ENCODE measurements around the gene MPDU1.
A peak's percentile ranks its signal among the peaks of the same experiment; 100 is the strongest.
"Not testable (repeated sequence)": the region's sequence is repeated elsewhere in the genome, so short reads cannot be mapped to it uniquely, and the experiment has no call there.

MPDU1 gene

DNA sequence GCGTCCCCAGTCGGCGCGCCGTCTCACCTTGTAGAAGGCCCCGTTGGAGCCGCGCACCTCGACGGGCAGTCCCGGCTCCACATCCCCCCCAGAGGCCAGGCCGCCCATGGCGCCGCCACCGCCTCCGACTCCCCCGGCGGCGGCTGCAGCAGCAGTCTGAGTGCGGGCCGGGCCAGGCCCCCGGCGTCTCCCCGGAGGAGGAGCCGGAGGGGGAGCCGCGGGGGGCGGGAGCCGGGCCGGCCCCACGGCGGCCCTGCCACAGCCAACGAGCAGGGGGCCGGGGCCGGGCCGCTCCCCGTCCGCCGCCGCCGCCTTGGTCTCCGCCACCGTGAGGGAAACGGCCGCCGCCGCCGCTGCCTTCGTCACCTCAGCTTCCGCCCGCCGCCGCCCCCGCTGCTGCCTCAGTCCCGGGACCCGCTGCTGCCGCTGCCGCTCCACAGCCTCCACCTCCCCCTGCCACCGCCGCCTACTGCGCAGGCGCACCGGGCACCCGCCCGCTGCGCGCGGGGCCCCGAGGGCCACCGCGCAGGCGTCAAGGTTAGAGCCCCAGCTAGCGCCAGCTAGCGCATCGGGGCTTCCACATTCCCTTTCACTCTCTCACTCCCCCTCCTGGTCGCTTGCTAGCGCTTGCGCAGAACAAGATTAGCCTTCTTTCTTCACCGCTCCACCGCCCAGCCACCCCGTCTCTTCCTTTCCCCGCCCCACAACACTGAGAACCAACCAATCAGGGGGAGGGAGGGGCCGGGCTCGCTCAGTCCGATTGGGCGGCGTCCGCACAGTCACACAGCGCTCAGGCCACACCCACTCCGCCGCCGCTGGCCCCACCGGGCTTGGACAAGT lies 31.0 kb downstream of the MPDU1 start, which contains the start of gene FXR2:
Gene FXR2 (minus strand): TSS at position 473 of the 840 bp plus-strand sequence. CDS start 365 bp downstream, at position 108.
- DNase-seq (ENCODE audit: low spot score): peak; percentile 99

GRCh38 chr17:7615265-7615747 lies 31.7 kb downstream of the MPDU1 start:
- no peak for DNase-seq (ENCODE audit: low spot score)

GRCh38 chr17:7618608-7619007 lies 35.0 kb downstream of the MPDU1 start:
- no peak for DNase-seq (ENCODE audit: low spot score)

- no peak for DNase-seq (ENCODE audit: low spot score)
Measured at GRCh38 chr17:7620835-7621234, 37.2 kb downstream of the MPDU1 start.

GRCh38 chr17:7623661-7624060 lies 40.0 kb downstream of the MPDU1 start:
- no peak for DNase-seq (ENCODE audit: low spot score)

DNA sequence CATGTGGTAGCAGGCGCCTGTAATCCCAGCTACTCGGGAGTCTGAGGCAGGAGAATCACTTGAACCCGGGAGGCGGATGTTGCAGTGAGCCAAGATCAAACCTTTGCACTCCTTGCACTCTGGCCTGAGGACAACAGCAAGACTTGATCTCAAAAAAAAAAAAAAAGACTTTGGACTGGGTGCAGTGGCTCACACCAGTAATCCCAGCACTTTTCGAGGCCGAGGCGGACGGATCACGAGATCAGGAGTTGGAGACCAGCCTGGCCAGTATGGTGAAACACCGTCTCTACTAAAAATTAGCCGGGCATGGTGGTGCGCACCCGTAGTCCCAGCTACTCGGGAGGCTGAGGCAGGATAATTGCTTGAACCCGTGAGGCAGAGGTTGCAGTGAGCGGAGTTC lies 42.1 kb downstream of the MPDU1 start:
- DNase-seq (ENCODE audit: low spot score): not testable (repeated sequence)

DNA sequence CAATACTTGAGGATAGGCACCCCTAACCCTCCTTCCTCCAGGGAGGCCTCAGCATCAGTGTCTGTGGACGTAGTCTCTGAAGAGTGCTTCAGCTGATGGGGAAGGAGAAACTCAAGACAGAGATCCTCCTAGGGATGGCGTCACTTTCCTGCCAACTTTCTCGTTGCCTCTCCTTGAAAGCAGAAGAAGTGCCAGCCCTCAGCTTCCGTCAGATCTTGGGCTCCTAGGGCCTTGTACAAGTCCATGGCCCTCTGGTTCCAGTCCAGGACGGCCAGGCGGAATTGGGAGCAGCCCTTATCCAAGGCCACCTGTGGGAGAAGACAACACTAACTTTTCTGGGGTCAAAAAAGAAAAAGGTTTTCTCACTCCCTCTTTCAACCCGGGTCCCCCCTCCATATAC lies 42.7 kb downstream of the MPDU1 start:
- DNase-seq (ENCODE audit: low spot score): no peak

GRCh38 chr17:7626956-7627249 lies 43.3 kb downstream of the MPDU1 start:
- DNase-seq (ENCODE audit: low spot score): no peak

DNA sequence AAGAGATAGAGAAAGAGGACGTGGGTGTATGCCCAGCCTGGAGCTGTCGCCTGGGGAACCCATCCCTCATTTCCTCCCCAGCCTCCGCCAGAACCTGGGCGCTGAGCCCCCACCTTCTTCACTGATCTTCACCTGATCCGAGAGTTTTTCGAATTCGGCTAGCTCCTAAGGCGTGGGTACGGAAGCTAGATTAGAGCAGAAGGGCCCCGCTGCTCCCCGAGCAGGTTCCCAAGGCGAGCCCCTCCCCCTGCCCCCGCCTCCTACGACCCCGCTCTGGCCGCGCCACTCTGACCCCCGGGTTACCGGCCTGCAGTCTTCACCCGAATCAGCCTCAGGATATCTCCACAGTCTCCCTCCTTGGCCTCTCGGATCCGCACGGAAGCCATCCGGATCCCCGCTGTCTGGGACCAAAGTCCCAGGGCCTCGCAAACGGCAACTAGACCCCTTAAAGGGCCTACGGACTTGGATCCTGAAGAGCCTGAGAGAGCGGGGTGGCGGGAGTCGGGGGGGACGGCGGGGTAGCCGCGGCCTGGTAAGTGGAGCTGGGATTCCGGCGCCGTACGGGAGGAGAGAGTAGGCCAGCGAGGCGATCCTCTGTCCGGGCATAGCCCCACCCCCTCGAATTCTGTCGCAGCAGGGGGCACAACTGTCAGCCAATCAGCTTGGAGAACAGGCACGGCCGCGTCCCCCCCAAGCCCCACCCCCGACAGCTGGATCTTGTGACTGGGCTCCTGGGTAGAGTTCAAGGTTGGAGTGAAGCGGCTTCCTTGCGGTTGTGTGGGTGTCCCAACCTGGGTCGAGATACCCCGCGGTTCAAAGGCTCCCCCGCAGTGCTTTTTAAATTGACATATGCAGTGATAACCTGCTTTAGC lies 43.8 kb downstream of the MPDU1 start, which contains the start of gene SAT2:
Gene SAT2 (minus strand): TSS at position 572 of the 872 bp plus-strand sequence. CDS start 186 bp downstream, at position 386.
- DNase-seq (ENCODE audit: low spot score): peak; percentile 92

DNA sequence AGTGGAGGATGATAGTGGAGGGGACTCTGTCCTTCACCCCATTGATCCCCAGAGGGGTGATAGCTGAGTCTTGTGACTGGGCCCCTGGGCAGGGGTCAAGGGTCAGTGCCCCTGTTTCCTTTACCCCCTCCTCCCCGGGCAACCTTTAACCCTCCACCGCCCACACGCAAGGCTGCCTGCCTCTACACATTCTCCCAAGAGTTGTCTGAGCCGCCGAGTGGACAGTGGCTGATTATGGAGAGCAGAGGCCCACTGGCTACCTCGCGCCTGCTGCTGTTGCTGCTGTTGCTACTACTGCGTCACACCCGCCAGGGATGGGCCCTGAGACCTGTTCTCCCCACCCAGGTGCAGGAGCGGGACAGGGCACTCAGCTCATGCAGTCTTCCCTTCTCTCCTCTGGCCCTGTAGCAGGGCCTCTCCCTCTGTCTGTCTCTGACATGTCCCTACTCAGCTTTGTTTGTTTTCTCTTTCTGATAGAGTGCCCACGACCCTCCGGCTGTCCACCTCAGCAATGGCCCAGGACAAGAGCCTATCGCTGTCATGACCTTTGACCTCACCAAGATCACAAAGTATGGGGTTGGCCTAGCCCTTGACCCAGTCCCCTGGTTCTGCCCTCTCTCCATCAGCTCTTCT lies 46.4 kb downstream of the MPDU1 start, which contains the start of gene SHBG:
Gene SHBG (plus strand): TSS at position 197 of the 633 bp plus-strand sequence. CDS start 38 bp downstream, at position 235.
- DNase-seq (ENCODE audit: low spot score): no peak

- DNase-seq (ENCODE audit: low spot score): no peak
Measured at GRCh38 chr17:7631398-7632380, 48.0 kb downstream of the MPDU1 start.

DNA sequence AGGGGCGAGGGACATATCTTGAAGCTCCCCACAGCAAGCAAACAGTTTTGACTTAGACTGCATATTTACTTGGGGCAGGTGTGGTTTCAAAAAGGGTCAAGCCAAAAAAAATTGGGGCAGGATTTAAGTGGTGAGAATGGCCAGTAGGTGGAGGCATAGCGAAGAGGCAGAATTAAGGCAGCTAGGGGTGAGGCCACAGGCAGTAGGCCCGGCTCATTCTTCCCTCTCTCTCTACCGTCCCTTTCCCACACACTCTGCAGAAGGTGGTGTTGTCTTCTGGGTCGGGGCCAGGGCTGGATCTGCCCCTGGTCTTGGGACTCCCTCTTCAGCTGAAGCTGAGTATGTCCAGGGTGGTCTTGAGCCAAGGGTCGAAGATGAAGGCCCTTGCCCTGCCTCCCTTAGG lies 48.8 kb downstream of the MPDU1 start:
- peak; percentile 58 for DNase-seq (ENCODE audit: low spot score)

- no peak for DNase-seq (ENCODE audit: low spot score)
Measured at GRCh38 chr17:7633093-7633492, 49.4 kb downstream of the MPDU1 start.

DNA sequence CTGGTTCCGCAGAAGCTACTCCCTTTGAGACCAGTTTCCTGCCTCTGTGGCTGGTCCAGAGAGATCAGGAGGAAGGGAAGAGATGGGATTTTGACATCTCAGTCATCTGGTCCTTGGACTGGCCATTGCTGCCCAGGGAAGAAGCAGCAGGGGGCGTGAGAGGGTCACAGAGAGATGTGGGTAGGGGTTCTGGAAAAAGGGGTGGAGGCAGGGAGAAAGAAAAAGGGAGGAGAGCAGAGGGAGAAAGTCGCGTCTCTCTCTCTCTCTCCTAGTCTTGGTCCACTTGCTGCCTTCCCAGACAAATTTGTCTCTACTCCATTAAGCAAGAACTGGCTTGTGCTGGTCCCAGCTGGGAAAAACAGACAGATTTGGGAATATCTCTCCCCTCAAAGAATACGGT lies 50.7 kb downstream of the MPDU1 start:
- DNase-seq (ENCODE audit: low spot score): no peak

DNA sequence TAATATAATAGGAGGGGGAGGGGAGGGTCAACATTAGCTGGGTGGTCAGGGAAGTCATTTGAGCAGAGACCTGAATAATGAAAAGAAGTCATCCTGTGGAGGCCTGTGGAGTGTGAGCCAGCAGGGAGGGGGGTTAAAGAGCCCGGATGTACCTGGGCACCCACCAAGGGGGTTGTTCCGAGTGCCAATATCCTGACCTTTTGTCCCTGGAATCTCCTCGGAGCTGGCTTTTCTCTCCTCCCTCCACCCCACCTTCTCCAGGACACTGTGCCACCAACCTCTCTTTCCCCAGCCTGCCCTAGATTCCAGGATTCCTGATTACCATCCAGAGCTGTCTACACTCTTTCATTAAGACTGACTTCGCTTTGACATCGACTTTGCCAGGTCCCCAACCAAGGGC lies 52.5 kb downstream of the MPDU1 start:
- no peak for DNase-seq (ENCODE audit: low spot score)
